ENCODE measurements around the gene P2RY6. TPM values are rescaled to one million over a fixed set of nuclear protein-coding genes. Genes with fewer than 3 reads are reported as not detected.

P2RY6 gene
- total and polyA plus RNA-seq, 2 experiments from 2014 or later: 2.6 to 8.9 TPM

DNA sequence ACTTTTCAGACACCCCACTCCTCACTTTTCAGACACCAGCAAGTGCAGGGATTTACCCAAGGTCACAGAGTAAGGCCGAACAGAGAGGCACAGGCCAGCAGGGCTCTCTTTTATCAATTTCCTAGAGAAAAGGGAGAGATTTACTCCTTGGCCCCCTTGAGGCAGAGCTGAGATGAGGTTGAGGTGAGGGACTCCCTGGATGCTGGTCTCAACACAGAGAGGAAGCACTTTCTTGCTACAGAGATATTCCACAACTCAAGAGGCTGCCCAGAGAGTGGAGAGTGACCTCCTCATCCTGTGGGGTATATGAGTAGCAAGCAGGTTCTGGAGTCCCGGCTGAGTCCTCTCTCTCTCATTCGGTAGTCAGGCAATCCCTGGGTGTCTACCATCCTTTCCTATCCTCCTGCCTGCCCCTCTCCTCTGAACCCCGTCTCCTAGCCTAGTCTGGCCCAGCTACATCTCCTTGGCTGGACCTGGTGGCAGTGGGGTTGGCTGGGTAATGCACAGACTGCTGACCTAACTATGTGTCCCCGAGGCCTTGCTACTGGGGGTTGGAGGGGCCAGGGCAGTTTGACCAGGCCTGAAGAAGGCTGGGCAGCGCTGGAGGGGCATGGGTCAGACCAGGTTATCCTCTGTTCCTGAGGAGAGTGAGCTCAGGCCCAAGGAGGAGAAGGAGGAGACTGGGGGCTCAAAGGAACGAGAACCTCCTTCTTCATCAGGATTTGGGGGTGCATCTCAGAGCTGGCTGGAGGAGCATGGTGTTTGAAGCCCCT lies 34.1 kb downstream of the P2RY6 start:
- Histone ChIP-seq H2AFZ (no peak overlapping the region), H3K4me3 (no peak overlapping the region), H3K9me3 (ENCODE audit: low read depth) (no peaks in the 10 kb centered on the region), H3K36me3 (replicated peaks; ENCODE audit: insufficient read depth, low read depth) (no peaks in the 10 kb centered on the region), H4K20me1 (ENCODE audit: insufficient read depth, poor library complexity, severe bottlenecking) (peaks cover 18% of the 10 kb centered on the region), H3K27ac (peak overlapping the region; percentile 86), H3K4me1 (ENCODE audit: insufficient read depth) (peaks cover 26% of the 10 kb centered on the region), H3K79me2 (peaks cover 27% of the 10 kb centered on the region), H3K27me3 (no peaks in the 10 kb centered on the region), H3K4me2 (peak overlapping the region; percentile 85), H3K9me2 (replicated peaks; ENCODE audit: insufficient read depth) (no peaks in the 10 kb centered on the region)
- no peak for TF ChIP-seq EZH2phosphoT487 (IDR thresholded peaks at IDR 0.05; ENCODE audit: low read depth, severe bottlenecking, unreplicated experiment)
- 85% methylated on average over 7 of the region's 7 CpGs for WGBS (ENCODE audit: low lambda C conversion rate, missing lambda C conversion rate)
- DNase-seq (ENCODE audit: low spot score): no peak

- Histone ChIP-seq H3K4me3 (peak overlapping the region; percentile 16), H3K79me2 (peaks cover 34% of the 10 kb centered on the region)
- WGBS (ENCODE audit: low lambda C conversion rate, missing lambda C conversion rate): 9% methylated on average over 16 of the region's 18 CpGs
These were observed 34.8 kb downstream of the P2RY6 start for GRCh38 chr11:73306977-73307322.

DNA sequence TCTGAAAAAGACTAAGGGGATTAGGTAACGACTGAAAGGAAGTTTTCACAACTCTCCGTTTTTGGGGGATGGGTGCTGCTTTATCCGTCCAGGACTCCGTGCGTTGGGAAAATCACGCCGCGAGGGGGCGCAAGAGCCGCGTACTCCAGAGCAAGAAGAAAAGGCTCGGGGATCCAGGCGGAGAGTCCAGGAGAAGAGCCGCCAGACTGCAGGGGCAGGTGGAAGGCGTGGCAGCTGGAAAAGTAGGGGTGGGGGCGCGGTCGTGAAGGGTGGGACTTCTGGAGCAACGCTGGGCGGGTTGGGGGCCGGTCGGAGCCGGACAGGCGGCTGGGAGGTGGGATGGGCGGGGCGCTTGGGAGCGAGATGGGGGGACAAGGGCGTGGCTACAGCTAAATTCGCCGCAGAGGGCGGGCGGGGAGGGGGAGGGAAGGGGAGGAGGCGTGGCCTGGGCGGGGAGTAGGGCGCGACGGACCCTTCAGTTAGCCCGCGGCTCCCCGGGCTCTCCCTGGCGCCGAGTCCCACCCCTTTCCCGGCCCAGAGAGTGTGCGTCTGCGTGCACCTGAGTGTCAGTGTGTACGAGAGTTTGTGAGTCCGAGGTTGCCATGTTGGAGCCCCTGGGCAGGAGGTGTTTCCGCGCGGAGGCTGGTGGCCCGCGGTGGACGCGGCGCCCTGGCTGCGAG lies 35.3 kb downstream of the P2RY6 start:
- Histone ChIP-seq H3K9me2 (replicated peaks; ENCODE audit: insufficient read depth) (no peaks in the 10 kb centered on the region), H2AFZ (peak overlapping the region; percentile 55), H3K27ac (peak overlapping the region; percentile 100), H3K79me2 (peaks cover 39% of the 10 kb centered on the region), H3K9me3 (ENCODE audit: low read depth) (no peaks in the 10 kb centered on the region), H3K4me2 (peak overlapping the region; percentile 85), H4K20me1 (ENCODE audit: insufficient read depth, poor library complexity, severe bottlenecking) (peaks cover 30% of the 10 kb centered on the region), H3K4me1 (ENCODE audit: insufficient read depth) (peaks cover 38% of the 10 kb centered on the region), H3K4me3 (peak overlapping the region; percentile 88), H3K27me3 (no peaks in the 10 kb centered on the region), H3K36me3 (replicated peaks; ENCODE audit: insufficient read depth, low read depth) (no peaks in the 10 kb centered on the region)
- 1% methylated on average over 28 of the region's 56 CpGs for WGBS (ENCODE audit: low lambda C conversion rate, missing lambda C conversion rate)
- peak; percentile 99 for DNase-seq (ENCODE audit: low spot score)
- TF ChIP-seq EZH2phosphoT487 (IDR thresholded peaks at IDR 0.05; ENCODE audit: low read depth, severe bottlenecking, unreplicated experiment) (no peak), CTCF (IDR thresholded peaks at IDR 0.05; ENCODE audit: poor library complexity) (peak; percentile 98)

More at GRCh38 chr11:73306977-73307322, 34.8 kb downstream of the P2RY6 start:
- TF ChIP-seq EZH2 (IDR thresholded peaks at IDR 0.05; ENCODE audit: borderline replicate concordance) (no peak), EZH2phosphoT487 (IDR thresholded peaks at IDR 0.05; ENCODE audit: low read depth, severe bottlenecking, unreplicated experiment) (no peak)
- Histone ChIP-seq H2AFZ (peak overlapping the region; percentile 55), H3K4me2 (peak overlapping the region; percentile 85), H3K9me3 (ENCODE audit: low read depth) (no peaks in the 10 kb centered on the region), H3K27ac (peak overlapping the region; percentile 86), H3K9me2 (replicated peaks; ENCODE audit: insufficient read depth) (no peaks in the 10 kb centered on the region), H3K36me3 (replicated peaks; ENCODE audit: insufficient read depth, low read depth) (no peaks in the 10 kb centered on the region), H4K20me1 (ENCODE audit: insufficient read depth, poor library complexity, severe bottlenecking) (peaks cover 25% of the 10 kb centered on the region), H3K27me3 (no peaks in the 10 kb centered on the region), H3K4me1 (ENCODE audit: insufficient read depth) (peaks cover 33% of the 10 kb centered on the region)
- DNase-seq (ENCODE audit: low spot score): no peak

- Histone ChIP-seq H2AFZ (peak within 1 kb of the TSS; percentile 55), H3K4me2 (peak within 1 kb of the TSS; percentile 85), H3K27ac (peak within 1 kb of the TSS; percentile 100), H3K79me2 (peaks cover 47% of the 10 kb centered on the region), H3K9me3 (ENCODE audit: low read depth) (no peaks in the 10 kb centered on the region), H3K27me3 (no peaks in the 10 kb centered on the region), H3K9me2 (replicated peaks; ENCODE audit: insufficient read depth) (no peaks in the 10 kb centered on the region), H4K20me1 (ENCODE audit: insufficient read depth, poor library complexity, severe bottlenecking) (peaks cover 38% of the 10 kb centered on the region), H3K4me3 (peak within 1 kb of the TSS; percentile 88), H3K4me1 (ENCODE audit: insufficient read depth) (peaks cover 47% of the 10 kb centered on the region), H3K36me3 (replicated peaks; ENCODE audit: insufficient read depth, low read depth) (no peaks in the 10 kb centered on the region)
- DNase-seq (ENCODE audit: low spot score): peak; percentile 89
- no peak for TF ChIP-seq CTCF (IDR thresholded peaks at IDR 0.05; ENCODE audit: poor library complexity)
- TF ChIP-seq EZH2 (IDR thresholded peaks at IDR 0.05; ENCODE audit: borderline replicate concordance): no peak
- no peak for TF ChIP-seq EZH2phosphoT487 (IDR thresholded peaks at IDR 0.05; ENCODE audit: low read depth, severe bottlenecking, unreplicated experiment)
- 2% methylated on average over 80 of the region's 105 CpGs for WGBS (ENCODE audit: low lambda C conversion rate, missing lambda C conversion rate)
These were observed 36.1 kb downstream of the P2RY6 start, which contains the start of gene ARHGEF17 for GRCh38 chr11:73308003-73308960. Gene ARHGEF17 (plus strand): TSS chr11:73308276. CDS start chr11:73308639, 363 bp downstream.
